PFSK-1 (cell line): ENCODE data around the gene PRM3.

Experiments used
- FOXP2 ChIP-seq: optimal IDR thresholded peaks from 2 replicates; pipeline ENCODE3; 2011; ENCODE audit warnings: borderline replicate concordance, control low read depth, inconsistent platforms; ENCODE audit not compliant: insufficient read depth; ENCODE audit errors: extremely low read length, extremely low read depth
- POLR2AphosphoS5 ChIP-seq: IDR thresholded peaks from 2 replicates; pipeline ENCODE4 v1.6.1; 2012; ENCODE audit warnings: low read depth, mild to moderate bottlenecking, control low read depth, low read length, moderate library complexity
- REST ChIP-seq, 2 experiments: IDR thresholded peaks; 2 replicates each; pipeline versions ENCODE4 v1.6.1 to v1.8.0; 2011 to 2012; ENCODE audit warnings: low read depth in 2 of 2, low read length in 2 of 2, control low read depth in 1 of 2, inconsistent platforms in 1 of 2, mild to moderate bottlenecking in 1 of 2, moderate library complexity in 1 of 2; ENCODE audit not compliant: insufficient read depth in 1 of 2
- SIN3A ChIP-seq: IDR thresholded peaks from 2 replicates; pipeline ENCODE4 v1.6.1; 2012; ENCODE audit warnings: mild to moderate bottlenecking, low read length, moderate library complexity, borderline replicate concordance; ENCODE audit not compliant: insufficient read depth
- TAF1 ChIP-seq: IDR thresholded peaks from 2 replicates; pipeline ENCODE4 v1.6.1; 2012; ENCODE audit warnings: low read length, control low read depth, borderline replicate concordance; ENCODE audit not compliant: insufficient read depth

The PRM3 gene

GRCh38 chr16:11229906-11230305 lies 43.5 kb downstream of the PRM3 start:
- TF ChIP-seq SIN3A (no peak), REST (IDR thresholded peaks at IDR 0.05; ENCODE audit: insufficient read depth in 1 of 2, low read depth in 2 of 2, low read length in 2 of 2) (no peak), POLR2AphosphoS5 (no peak), TAF1 (no peak), FOXP2 (no peak)

- TF ChIP-seq REST (IDR thresholded peaks at IDR 0.05; ENCODE audit: insufficient read depth in 1 of 2, low read depth in 2 of 2, low read length in 2 of 2) (no peak), SIN3A (no peak), TAF1 (no peak), POLR2AphosphoS5 (no peak), FOXP2 (no peak)
Measured at GRCh38 chr16:11229432-11229831, 44.0 kb downstream of the PRM3 start.

GRCh38 chr16:11225677-11226549 lies 47.5 kb downstream of the PRM3 start:
- TF ChIP-seq POLR2AphosphoS5 (no peak), TAF1 (no peak), FOXP2 (no peak), REST (IDR thresholded peaks at IDR 0.05; ENCODE audit: insufficient read depth in 1 of 2, low read depth in 2 of 2, low read length in 2 of 2) (no peak), SIN3A (no peak)

- TF ChIP-seq POLR2AphosphoS5, result no peak
- no peak for TF ChIP-seq FOXP2
- TF ChIP-seq REST (IDR thresholded peaks at IDR 0.05; ENCODE audit: insufficient read depth in 1 of 2, low read depth in 2 of 2, low read length in 2 of 2), result no peak
- TF ChIP-seq SIN3A, result no peak
- no peak for TF ChIP-seq TAF1
Measured at GRCh38 chr16:11224894-11225676, 48.3 kb downstream of the PRM3 start.
